Suppressor macrophage treated with lipopolysaccharide for 1 hour (primary cell): ENCODE results near the gene UBL4B.
A peak's percentile ranks its signal among the peaks of the same experiment; 100 is the strongest.

Source experiments
- DNase-seq, 3 donors: peaks; one replicate each; pipeline ENCODE4 v3.0.0-alpha.2; 2020 to 2022

UBL4B gene

DNA sequence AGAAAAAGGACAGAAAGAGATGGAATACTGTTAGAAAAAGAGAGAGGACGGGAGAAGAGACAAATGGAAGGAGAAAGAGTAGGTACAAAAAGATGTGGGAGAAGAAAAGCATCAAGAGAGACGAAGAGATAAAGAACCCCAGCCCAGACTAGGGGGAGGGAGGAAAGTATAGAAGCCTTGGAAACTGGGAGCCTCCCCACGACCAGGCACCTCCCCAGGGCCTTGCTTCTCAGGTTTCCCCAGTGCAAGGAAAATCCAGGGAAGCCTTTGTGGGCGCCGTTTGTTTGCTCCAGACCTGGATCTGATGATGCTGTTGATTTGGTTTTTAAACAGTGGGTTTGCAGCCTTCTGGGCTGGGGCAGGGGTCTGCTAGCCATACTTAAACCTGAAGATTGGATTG lies 26.6 kb upstream of the UBL4B start:
- no peak for DNase-seq

- no peak for DNase-seq
Observed at GRCh38 chr1:110086961-110087360, 25.3 kb upstream of the UBL4B start.

DNA sequence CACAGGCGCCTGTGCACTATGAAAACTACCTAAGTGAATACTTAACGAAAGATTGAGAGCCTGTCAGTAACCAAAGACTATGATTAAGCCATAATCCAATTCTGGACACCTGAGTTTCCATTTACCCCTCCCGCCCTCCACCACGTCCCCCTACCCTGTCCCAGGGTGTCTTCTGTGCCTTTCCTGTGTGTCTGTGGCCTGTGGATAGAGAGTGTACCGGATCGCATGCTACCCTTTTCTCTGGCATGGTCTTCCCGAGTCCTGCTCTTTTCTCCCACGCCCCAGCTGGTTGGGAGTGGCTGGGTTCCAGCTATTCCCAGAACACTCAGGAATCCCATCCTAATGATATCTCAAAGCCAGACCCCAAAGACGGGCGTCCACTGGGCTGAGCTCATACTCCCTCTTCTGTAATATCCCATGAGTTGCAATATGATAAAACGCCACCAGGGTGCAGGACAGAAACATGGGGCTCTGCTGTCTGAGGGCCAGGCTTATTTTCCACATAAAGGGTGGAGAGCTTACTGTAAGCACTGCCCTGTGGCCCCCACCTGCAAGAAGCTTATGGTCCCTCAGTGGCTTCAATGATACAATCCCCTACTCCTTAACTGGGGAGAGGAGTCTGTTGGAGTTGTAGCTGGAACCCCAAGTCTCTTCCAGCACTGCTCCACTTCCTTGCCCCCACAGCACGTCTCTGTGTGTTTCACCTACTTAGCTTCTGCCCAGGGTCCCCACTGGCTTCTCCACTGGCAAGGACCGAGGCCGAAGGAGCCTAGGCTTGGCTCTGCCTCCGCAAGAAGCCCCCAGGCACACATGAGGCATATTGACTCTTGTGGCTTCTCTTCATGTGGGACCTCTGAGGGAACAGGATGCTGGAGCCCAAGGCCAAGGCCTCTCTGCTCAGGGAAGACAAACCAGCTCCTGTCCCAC lies 24.2 kb upstream of the UBL4B start:
- peak; percentile 74 to 79 (median 79) for DNase-seq

DNA sequence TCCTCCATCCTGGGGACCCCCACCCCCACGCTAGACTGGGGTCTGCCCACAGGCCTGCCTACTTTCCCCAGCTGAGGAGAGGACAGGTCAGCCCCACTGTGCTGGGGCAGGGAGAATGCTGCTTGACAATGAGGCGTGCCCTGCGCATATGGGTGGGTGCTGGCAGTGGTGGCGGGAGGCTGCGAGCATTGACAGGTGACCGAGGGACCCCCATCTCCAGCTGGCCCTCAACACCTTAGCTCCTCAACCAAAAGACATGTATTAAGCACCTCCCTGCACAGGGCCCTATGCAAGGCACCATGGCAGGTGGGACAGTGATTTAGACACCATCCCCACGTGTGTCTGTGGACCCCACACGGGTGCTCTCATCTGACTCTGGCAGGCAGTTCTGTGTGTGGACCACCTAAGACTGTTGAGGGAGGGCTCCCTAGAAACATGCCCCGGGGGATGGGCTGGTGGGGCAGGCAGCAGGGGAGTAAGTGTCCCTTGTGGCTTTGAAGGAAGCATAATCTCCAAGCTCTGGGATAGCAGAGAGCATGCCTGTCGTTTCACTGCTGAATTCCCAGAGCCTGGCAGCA lies 23.4 kb upstream of the UBL4B start:
- no peak for DNase-seq

DNA sequence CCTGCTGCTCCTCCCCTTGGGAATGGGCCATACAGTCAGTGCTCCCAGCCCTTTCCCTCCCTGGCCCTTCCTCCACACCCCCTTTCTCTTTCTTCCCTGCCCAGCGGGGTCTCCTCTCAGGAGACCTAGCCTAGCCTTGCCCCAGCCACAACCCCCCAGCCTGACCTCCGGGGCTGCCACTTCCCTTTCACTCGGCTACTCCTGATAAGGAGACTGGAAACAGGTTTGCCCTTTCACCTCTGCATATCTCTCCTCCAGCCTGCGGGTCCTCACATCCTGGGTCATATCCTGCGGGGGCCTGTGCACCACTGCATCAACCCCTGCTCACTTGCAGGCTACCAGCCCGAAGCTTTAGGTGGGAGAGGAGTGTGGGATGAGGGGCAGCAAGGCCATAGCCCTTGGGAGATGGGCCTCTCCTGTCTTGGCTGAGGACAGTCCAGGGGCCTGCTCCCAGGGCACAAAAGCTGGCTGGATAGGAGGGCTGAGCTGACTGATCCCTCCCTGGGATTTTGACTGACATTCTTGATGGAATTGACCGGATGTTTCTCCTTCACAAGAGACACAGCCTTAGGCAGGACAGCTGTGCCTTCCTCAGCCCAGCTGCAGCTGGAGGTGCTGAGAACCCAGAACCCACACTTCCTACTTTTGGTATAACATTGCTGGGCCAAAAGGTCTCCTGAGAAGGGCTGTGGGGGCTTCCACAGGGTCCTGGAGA lies 22.5 kb upstream of the UBL4B start:
- no peak for DNase-seq

GRCh38 chr1:110091381-110091780 lies 20.9 kb upstream of the UBL4B start:
- no peak for DNase-seq

DNA sequence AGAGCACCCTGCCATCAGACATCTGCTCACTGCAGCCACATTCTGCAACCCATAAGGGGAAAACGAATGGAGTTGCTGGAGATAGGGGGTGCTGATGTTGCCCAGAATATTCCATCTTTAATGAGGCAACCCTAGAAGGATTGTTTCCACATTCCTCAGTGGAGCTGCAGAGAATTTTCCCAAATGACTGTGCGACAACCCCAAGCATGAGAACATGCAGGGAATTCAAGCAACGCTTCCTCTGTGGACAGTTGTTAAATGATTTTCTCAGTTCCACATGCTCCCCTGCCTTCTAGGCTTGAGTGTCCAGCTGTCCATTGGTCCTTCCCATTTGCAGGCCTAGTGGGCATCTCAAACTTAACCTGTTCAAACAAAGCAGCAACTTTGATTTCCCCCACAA lies 20.5 kb upstream of the UBL4B start:
- DNase-seq: no peak

DNA sequence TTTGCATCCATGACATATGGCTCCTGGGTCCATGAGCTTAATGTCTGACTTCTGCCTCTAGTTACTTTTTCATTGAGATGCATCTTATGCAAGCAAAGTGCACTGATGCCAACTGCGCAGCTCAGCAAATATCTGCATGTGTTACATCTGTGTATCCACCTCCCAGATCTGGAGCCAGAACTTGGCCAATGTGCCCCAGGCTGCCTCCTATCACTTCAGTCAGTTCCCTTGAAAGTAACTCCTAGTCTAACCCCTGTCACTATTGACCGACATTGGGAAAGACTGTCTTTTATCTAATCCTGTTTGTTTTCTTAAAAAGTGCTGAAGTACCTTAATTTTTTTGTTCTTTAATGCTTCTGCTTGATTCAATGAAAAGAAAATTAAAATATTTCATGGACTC lies 19.3 kb upstream of the UBL4B start:
- DNase-seq: no peak

- DNase-seq: no peak
Observed at GRCh38 chr1:110094931-110095654, 17.1 kb upstream of the UBL4B start.

DNA sequence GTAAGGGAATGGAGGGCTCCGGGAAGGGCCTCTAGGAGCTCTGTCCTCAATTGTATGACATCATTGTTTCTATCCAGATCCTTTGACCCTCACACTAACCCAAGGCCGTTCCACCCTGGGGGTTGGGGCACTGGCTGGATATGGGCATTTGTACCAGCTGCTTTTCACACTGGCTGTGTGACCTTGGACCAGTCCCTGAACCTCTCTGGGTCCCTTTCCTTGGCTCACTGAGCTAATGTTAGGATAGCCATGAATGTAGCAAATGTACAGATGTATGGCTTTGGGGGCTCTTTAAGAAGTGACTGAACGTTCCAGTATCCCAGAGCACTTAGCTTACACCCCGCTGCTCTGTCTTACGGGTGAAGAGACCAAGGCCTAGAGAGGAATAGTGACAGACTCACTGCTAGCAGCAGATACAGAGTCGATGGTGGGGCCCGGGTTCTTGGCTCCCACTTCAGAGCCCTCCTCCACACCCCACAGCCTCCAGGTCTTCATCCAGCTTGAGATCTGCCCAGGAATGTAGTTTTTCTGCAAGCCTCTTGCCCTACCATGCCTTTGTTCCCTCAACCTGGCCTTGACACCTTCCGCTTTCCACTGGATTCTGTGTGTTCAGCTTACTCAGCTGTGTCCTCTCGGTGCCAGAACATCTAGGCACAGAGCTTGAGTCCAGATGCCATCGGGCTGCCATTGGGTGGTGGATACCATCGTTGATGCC lies 14.6 kb upstream of the UBL4B start:
- DNase-seq: no peak

DNA sequence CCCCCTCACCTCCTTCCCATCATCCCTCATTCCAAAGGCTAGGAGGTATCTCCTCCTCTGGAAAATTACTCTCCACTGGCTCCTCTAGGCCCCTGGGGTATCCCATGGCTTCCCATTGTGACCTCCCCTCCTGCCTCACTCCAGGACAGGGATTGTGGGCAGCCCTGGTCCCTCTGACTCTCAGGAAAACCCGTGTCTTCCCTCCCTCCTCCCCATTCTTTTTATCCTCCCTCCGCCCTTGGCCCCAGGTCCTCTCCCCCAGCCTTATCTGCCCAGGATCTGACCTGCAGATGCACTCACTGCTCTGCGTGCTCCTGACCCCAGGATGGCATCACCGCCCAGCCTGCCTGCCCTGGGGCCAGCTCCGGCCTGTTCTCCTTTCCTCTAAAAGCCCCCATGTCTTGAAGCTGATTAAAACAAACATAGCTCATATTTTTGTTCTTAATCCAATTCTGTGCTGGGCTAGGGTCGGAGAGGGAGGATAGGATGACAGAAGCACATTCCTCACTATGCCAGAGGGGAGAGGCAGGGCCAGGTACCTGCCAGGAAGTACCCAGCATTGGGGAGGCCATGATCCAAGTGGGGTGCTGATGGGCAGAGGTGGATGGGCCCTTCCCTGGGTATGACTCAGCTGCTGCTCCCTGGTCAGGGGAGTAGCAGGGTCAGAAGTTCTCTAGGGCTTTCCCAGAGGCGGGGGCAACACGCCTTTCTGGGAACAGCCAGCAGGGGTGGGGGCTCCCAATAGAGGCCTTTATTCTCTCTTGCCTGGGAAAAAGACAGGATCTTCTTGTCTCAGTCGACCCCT lies 13.8 kb upstream of the UBL4B start:
- no peak for DNase-seq

DNA sequence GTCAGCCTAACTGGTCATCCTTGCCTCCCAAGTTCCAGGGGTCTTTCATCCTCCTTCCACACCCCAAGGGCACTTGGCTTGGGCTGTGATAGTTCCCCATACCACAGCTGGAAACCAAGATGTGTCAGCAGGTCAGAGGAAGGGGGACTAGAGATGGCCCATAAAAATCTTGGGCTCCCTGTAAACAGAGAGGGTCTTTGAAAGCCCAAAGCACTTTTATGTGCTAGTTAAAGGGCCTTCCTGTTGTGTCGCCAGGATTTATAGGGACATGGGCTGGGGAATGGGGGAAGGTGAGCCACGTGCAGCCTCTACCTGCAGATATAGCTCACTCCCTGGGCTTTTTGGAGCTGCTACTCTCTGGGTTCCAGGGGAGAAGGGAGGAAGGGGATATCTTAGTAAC lies 11.9 kb upstream of the UBL4B start:
- no peak for DNase-seq

- peak; percentile 21 to 32 (median 25) for DNase-seq
Observed at GRCh38 chr1:110102081-110102480, 10.2 kb upstream of the UBL4B start.

- DNase-seq: peak; percentile 74 to 80 (median 78)
Observed at GRCh38 chr1:110106013-110106941, 6.0 kb upstream of the UBL4B start.

DNA sequence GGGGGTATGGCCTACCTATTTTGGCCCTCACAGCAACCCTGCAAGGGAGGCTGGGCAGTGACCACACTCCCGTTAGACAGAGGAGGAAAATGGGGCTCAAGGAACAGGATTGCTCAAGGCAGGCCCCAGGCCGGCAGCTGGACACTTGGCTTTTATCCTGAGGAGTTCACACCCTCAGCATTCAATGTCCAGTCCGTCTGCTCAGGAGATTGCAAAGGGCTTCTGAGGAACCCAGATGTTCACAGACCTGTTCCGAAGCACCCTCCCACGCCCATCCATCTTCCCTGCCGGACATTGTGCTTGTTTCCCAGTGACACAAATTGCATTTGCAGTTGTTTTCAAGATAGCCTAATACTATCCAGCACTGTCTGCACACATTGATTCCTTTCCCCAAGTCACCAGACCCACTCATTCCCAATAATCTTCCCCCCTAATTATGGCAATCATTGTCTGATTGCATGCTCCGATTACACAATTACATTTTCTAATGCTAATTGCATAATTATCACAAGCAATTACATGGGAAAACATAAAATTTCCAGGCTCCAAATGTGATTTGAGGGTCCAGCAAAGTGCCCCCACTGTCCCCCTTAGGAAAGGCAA lies 4.3 kb upstream of the UBL4B start:
- DNase-seq: no peak

DNA sequence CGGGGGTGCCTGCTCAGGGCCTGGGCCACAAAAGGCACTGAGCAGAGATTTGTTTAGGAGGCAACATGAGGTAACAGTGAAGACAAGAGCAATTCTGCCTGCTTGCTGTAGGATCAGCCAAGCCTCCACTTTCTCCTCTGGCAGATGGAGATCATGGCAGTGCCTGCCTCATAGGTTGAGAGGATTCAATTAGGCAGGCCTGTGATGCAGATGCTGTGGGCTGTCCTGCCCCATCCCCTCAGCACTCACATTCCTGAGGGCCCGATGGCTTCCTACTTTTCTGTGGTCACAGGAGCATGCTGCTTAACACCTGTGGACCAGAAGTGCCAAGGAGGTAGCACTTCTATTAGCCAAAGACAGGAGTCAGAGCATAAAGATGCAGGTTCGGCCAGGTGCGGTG lies 1.2 kb upstream of the UBL4B start:
- DNase-seq: no peak

DNA sequence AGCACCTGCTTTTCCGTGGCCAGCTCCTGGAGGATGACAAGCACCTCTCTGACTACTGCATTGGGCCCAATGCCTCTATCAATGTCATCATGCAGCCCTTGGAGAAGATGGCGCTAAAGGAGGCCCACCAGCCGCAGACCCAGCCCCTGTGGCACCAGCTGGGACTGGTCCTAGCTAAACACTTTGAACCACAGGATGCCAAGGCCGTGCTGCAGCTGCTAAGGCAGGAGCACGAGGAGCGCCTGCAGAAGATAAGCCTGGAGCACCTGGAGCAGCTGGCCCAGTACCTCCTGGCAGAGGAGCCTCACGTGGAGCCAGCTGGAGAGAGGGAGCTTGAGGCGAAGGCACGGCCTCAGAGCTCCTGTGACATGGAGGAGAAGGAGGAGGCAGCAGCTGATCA lies 413 bp downstream of the UBL4B start:
- DNase-seq: no peak

- no peak for DNase-seq
Observed at GRCh38 chr1:110113551-110113950, 1.3 kb downstream of the UBL4B start.

- no peak for DNase-seq
Observed at GRCh38 chr1:110114173-110114572, 1.9 kb downstream of the UBL4B start.

GRCh38 chr1:110114784-110115183 lies 2.5 kb downstream of the UBL4B start:
- DNase-seq: no peak
